ENCODE data around the gene VEZF1. TPM values are rescaled to one million over a fixed set of nuclear protein-coding genes. Genes with fewer than 3 reads are reported as not detected.

The VEZF1 gene
- total and polyA plus RNA-seq, 2 of the 4 experiments (the other 2 are of a cell fraction) = 21.1 to 42.1 TPM

DNA sequence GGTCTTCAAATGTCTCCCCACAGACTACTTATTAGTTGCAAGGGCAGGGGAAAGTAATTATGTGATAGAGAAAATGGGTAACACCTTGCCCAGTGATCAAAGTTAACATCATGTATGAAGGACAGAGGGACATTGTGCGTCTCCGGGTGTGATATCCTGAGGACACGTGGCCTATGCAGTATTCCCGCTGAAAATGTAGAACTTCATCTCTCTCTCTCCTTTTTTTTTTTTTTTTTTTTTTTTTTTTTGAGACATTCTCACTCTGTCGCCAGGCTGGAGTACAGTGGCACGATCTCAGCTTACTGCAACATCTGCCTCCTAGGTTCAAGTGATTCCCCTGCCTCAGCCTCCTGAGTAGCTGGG is 24.9 kb downstream of the VEZF1 start:
- Histone ChIP-seq H3K27ac (ENCODE audit: insufficient read depth, low read length) (no peak overlapping the region), H2BK15ac (ENCODE audit: low read depth, low read length) (no peak overlapping the region), H3K27me3 (ENCODE audit: control insufficient read depth, insufficient read depth, low read length) (no peaks in the 10 kb centered on the region), H3K36me3 (ENCODE audit: control insufficient read depth, insufficient read depth, low read length) (no peaks in the 10 kb centered on the region), H2AK5ac (ENCODE audit: low read depth, low read length) (no peak overlapping the region), H3K4ac (ENCODE audit: low read depth, low read length) (no peak overlapping the region), H3K4me2 (ENCODE audit: low read depth, low read length) (no peak overlapping the region), H2BK120ac (ENCODE audit: low read depth, low read length) (no peak overlapping the region), H3K14ac (replicated peaks; ENCODE audit: low read depth, low read length) (no peak overlapping the region), H2AFZ (replicated peaks; ENCODE audit: low read length, poor library complexity) (no peak overlapping the region), H3K9me1 (ENCODE audit: insufficient read depth, low read length) (no peaks in the 10 kb centered on the region), H3K4me3 (ENCODE audit: insufficient read depth, low read depth, low read length) (no peak overlapping the region), H3K9ac (ENCODE audit: low read depth, low read length) (no peak overlapping the region), H4K5ac (ENCODE audit: low read depth, low read length) (no peak overlapping the region), H3K79me1 (ENCODE audit: low read depth in 1 of 2, low read length in 2 of 2) (no peaks in the 10 kb centered on the region), H3K4me1 (ENCODE audit: control insufficient read depth, insufficient read depth, low read length) (no peaks in the 10 kb centered on the region), H2BK20ac (ENCODE audit: low read depth, low read length) (no peak overlapping the region), H3K23ac (ENCODE audit: low read depth, low read length) (no peak overlapping the region), H3K56ac (ENCODE audit: extremely low read depth, insufficient read depth, low read length) (no peak overlapping the region), H2AK9ac (replicated peaks; ENCODE audit: low read depth, low read length, poor library complexity) (no peak overlapping the region), H4K8ac (ENCODE audit: low read depth in 2 of 2, low read length in 2 of 2) (no peak overlapping the region), H4K91ac (ENCODE audit: insufficient read depth, low read depth, low read length) (no peak overlapping the region), H4K20me1 (ENCODE audit: insufficient read depth, low read length) (no peaks in the 10 kb centered on the region), H3K9me3 (ENCODE audit: control insufficient read depth, insufficient read depth, low read length) (no peaks in the 10 kb centered on the region), H2BK5ac (ENCODE audit: low read depth, low read length, poor library complexity, severe bottlenecking) (no peak overlapping the region), H3K18ac (ENCODE audit: low read depth, low read length) (no peak overlapping the region)
- dilution Hi-C loops (cut with HindIII; ENCODE audit: low sequenced_read_pairs, unreplicated experiment) = no loop called here
- no CpG with 5 or more reads among the region's 6 CpGs for WGBS, 2 experiments (ENCODE audit: extremely low coverage in 2 of 2, insufficient read length in 1 of 2)
- intact Hi-C loops (cut with micrococcal nuclease) = no loop called here
- no peak for TF ChIP-seq NFE2L2 (IDR thresholded peaks at IDR 0.05; ENCODE audit: low read depth, low read length)
- TF ChIP-seq MAZ (IDR thresholded peaks at IDR 0.05; ENCODE audit: borderline replicate concordance, low read depth, low read length) = no peak
- ChIA-PET POLR2A (ENCODE audit: unreplicated experiment) (no interaction called here), CTCF (no interaction called here)
- BruUV-seq (replicated peaks) = no TSS peak
- in situ Hi-C loops (cut with MboI; ENCODE audit: low sequenced_read_pairs) = no loop called here
- DNase-seq (no peak), ATAC-seq (ENCODE audit: low read depth) (no peak)
